Calu3 (cell line): Measurements from ENCODE around the gene RNF44. TPM values are rescaled to one million over a fixed set of nuclear protein-coding genes. Genes with fewer than 3 reads are reported as not detected.

Source experiments
- BruUV-seq: library from RNA; stranded (reverse); fragments of 400-500 nt; replicated peaks from 2 replicates; lab custom pipeline; 2021; lab: Mats Ljungman, UMichigan
- CTCF ChIA-PET: fragments of 300-600 bp; sonication (Branson Sonifier 250); formaldehyde crosslinking; loops from one replicate; lab custom pipeline; 2022; ENCODE audit warnings: antibody characterized with exemption; lab: Charles Lee
- DNase-seq: peaks from one replicate; pipeline ENCODE4 v3.0.0; 2022
- H3K27ac Mint-ChIP-seq: one replicate; pipeline ENCODE4 v1.8.0; 2022; ENCODE audit warnings: mixed read lengths; ENCODE audit not compliant: unreplicated experiment
- H3K27me3 Mint-ChIP-seq: one replicate; pipeline ENCODE4 v1.8.0; 2022; ENCODE audit warnings: mixed read lengths; ENCODE audit not compliant: unreplicated experiment
- H3K36me3 Mint-ChIP-seq: one replicate; pipeline ENCODE4 v1.8.0; 2022; ENCODE audit warnings: mild to moderate bottlenecking, moderate library complexity, mixed read lengths; ENCODE audit not compliant: insufficient read depth, unreplicated experiment
- H3K4me1 Mint-ChIP-seq: one replicate; pipeline ENCODE4 v1.8.0; 2022; ENCODE audit warnings: mild to moderate bottlenecking, low read depth, mixed read lengths; ENCODE audit not compliant: unreplicated experiment
- H3K4me3 Mint-ChIP-seq: one replicate; pipeline ENCODE4 v1.8.0; 2022; ENCODE audit warnings: mild to moderate bottlenecking, low read depth, moderate library complexity, mixed read lengths; ENCODE audit not compliant: unreplicated experiment
- H3K9me3 Mint-ChIP-seq: one replicate; pipeline ENCODE4 v1.8.0; 2022; ENCODE audit warnings: low read depth, mixed read lengths; ENCODE audit not compliant: unreplicated experiment
- CTCF ChIP-seq: fragments of 200-600 bp; IDR thresholded peaks from one replicate; pipeline ENCODE4 v1.8.0; 2022; ENCODE audit warnings: antibody characterized with exemption; ENCODE audit not compliant: unreplicated experiment
- intact Hi-C: fragments of 100-400 bp; cut with micrococcal nuclease; formaldehyde crosslinking; loops from one replicate; pipeline ENCODE4 v1.10.0; 2022; ENCODE audit not compliant: unreplicated experiment
- total RNA-seq: library from RNA; stranded (reverse); gene quantifications from 2 replicates; pipeline ENCODE4 v1.2.3, GENCODE V29; 2022

The RNF44 gene
- total RNA-seq, 1 experiment from 2014 or later, result 82.3 TPM

GRCh38 chr5:176578391-176578808, 41.2 kb upstream of the RNF44 start:
- intact Hi-C loops, result no loop called here
- BruUV-seq, result no TSS peak

DNA sequence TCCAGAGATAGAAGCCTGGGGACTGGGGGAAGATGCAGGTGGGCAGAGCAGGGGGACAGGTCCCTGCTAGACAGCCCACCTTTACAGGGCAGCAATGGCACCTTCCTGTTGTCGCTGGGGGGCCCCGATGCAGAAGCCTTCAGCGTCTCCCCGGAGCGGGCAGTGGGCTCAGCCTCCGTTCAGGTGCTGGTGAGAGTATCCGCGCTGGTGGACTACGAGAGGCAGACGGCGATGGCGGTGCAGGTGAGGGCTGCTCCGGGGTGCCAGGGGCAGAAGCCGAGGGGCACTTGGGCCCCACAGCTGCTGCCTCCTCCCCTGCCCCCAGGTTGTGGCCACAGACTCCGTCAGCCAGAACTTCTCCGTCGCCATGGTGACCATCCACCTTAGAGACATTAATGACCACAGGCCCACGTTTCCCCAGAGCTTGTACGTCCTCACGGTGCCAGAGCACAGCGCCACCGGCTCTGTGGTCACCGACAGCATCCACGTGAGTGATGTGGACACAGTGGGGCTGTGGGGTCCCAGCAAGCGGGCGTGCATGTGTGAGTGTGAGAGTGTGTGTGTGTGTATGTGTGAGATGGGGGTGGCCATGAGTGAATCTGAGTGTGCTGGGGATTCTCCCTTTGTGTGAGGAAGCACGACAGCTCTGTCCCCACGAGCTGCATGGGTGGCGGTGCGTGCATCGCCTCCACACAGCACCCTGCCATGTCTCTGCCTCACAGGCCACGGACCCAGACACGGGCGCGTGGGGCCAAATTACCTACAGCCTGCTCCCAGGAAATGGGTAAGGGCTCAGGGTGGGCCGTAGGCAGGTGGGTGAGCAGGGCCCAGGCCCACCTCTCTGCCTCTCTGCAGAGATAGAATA, 40.3 kb upstream of the RNF44 start:
- intact Hi-C loops, result no loop called here
- H3K4me1 Mint-ChIP-seq, result no peaks in the 10 kb centered on the region
- H3K9me3 Mint-ChIP-seq, result no peaks in the 10 kb centered on the region
- no peak overlapping the region for H3K27ac Mint-ChIP-seq
- no TSS peak for BruUV-seq
- no peaks in the 10 kb centered on the region for H3K27me3 Mint-ChIP-seq
- CTCF ChIA-PET, result no interaction called here
- H3K4me3 Mint-ChIP-seq, result no peak overlapping the region
- DNase-seq, result no peak
- no peaks in the 10 kb centered on the region for H3K36me3 Mint-ChIP-seq
- no peak for TF ChIP-seq CTCF

More at GRCh38 chr5:176578391-176578808, 41.2 kb upstream of the RNF44 start:
- no peak overlapping the region for H3K27ac Mint-ChIP-seq
- TF ChIP-seq CTCF, result peak; percentile 34
- H3K9me3 Mint-ChIP-seq, result no peaks in the 10 kb centered on the region
- no peaks in the 10 kb centered on the region for H3K4me1 Mint-ChIP-seq
- peak; percentile 28 for DNase-seq
- no peaks in the 10 kb centered on the region for H3K27me3 Mint-ChIP-seq
- no peaks in the 10 kb centered on the region for H3K36me3 Mint-ChIP-seq
- no peak overlapping the region for H3K4me3 Mint-ChIP-seq
- CTCF ChIA-PET, result interaction anchor here (0.6 kb wide), 1 partner anchor 118 kb away, joined by 3 read pairs; no protein-coding TSS in a partner anchor

GRCh38 chr5:176575488-176576422, 38.6 kb upstream of the RNF44 start:
- CTCF ChIA-PET, result no interaction called here
- Mint-ChIP-seq H3K27me3 (no peaks in the 10 kb centered on the region), H3K36me3 (no peaks in the 10 kb centered on the region), H3K4me3 (no peak overlapping the region), H3K4me1 (no peaks in the 10 kb centered on the region), H3K27ac (no peak overlapping the region), H3K9me3 (no peaks in the 10 kb centered on the region)
- no peak for DNase-seq
- intact Hi-C loops, result loop anchor here (2.0 kb wide), 1 partner anchor 71 kb away; the partner anchor contains the start of gene TSPAN17
- no peak for TF ChIP-seq CTCF
- BruUV-seq, result no TSS peak

- H3K4me1 Mint-ChIP-seq, result no peaks in the 10 kb centered on the region
- intact Hi-C loops, result loop anchor here (2.0 kb wide), 1 partner anchor 72 kb away; the partner anchor contains the start of gene TSPAN17
- BruUV-seq, result no TSS peak
- H3K4me3 Mint-ChIP-seq, result no peak overlapping the region
- CTCF ChIA-PET, result no interaction called here
- no peak for DNase-seq
- H3K27me3 Mint-ChIP-seq, result no peaks in the 10 kb centered on the region
- no peaks in the 10 kb centered on the region for H3K9me3 Mint-ChIP-seq
- H3K36me3 Mint-ChIP-seq, result no peaks in the 10 kb centered on the region
- no peak for TF ChIP-seq CTCF
- no peak overlapping the region for H3K27ac Mint-ChIP-seq
Measured at GRCh38 chr5:176575066-176575465, 37.9 kb upstream of the RNF44 start.
